Measurements from ENCODE around the gene GFOD1. TPM values are rescaled to one million over a fixed set of nuclear protein-coding genes. Genes with fewer than 3 reads are reported as not detected.
"Not testable (repeated sequence)": the region's sequence is repeated elsewhere in the genome, so short reads cannot be mapped to it uniquely, and the experiment has no call there.

The GFOD1 gene
- total RNA-seq, 1 experiment from 2014 or later = 1.8 TPM

DNA sequence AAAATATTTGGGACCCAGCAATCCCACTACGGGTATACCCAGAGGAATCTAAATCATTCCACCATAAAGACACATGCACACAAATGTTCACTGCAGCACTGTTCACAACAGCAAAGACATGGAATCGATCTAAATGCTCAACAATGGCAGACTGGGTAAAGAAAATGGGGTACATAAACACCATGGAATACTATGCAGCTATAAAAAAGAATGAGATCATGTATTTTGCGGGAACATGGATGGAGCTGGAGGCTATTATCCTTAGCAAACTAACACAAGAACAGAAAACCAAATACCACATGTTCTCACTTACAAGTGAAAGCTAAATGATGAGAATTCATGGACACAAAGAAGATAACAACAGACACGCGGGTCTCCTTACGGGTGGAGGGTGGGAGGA, 43.4 kb downstream of the GFOD1 start:
- not testable (repeated sequence) for DNase-seq (ENCODE audit: low read depth)

- DNase-seq (ENCODE audit: low read depth) = no peak
Measured at GRCh38 chr6:13441778-13442177, 45.6 kb downstream of the GFOD1 start.

DNA sequence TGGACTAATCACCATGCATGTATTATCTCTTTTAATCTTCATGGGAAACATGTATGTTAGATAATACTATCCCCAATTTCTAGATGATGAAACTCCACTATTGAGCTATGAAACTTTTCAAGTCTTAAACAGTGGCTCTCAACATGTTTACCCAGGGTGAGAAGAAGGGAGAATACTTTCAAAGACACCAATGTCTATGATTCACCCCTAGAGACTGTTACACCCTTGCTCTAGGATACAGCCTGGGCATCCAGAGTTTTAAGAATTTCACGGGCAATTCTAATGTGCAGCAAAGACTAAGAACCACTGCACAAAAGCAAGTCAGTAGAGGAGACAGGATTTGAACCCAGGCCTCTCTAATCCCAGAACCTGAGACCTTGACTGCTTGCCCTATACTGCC, 47.8 kb downstream of the GFOD1 start:
- no peak for DNase-seq (ENCODE audit: low read depth)

GRCh38 chr6:13438126-13438525, 49.3 kb downstream of the GFOD1 start:
- no peak for DNase-seq (ENCODE audit: low read depth)

- no peak for DNase-seq (ENCODE audit: low read depth)
Measured at GRCh38 chr6:13437218-13437996, 50.0 kb downstream of the GFOD1 start.

- peak; percentile 26 for DNase-seq (ENCODE audit: low read depth)
Measured at GRCh38 chr6:13436399-13437217, 50.8 kb downstream of the GFOD1 start.

- no peak for DNase-seq (ENCODE audit: low read depth)
Measured at GRCh38 chr6:13435477-13436246, 51.7 kb downstream of the GFOD1 start.

- no peak for DNase-seq (ENCODE audit: low read depth)
Measured at GRCh38 chr6:13434777-13435176, 52.6 kb downstream of the GFOD1 start.

GRCh38 chr6:13434135-13434775, 53.1 kb downstream of the GFOD1 start:
- not testable (repeated sequence) for DNase-seq (ENCODE audit: low read depth)

DNA sequence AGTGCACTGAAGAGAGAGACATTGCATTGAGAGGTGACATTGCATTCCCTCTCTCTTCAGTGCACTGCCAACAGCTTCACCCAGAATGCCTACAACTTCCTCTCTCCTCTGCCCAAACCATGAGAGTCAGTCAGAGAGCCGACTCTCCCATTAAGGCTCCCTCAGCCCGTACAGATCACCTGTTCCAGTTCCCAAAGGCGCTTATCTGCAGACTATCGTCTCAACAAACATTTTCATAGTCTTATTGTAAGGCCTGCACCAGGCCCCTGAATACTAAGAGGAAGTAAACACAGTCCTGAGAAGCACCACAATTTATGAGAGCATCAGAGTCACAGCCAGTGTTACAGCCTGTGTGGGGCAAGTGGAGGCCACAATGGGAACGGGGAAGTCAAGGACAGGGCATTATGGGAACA, 53.7 kb downstream of the GFOD1 start:
- no peak for DNase-seq (ENCODE audit: low read depth)

GRCh38 chr6:13432526-13433184, 54.7 kb downstream of the GFOD1 start:
- DNase-seq (ENCODE audit: low read depth) = no peak

- DNase-seq (ENCODE audit: low read depth) = peak; percentile 24
Measured at GRCh38 chr6:13431861-13432465, 55.4 kb downstream of the GFOD1 start.

DNA sequence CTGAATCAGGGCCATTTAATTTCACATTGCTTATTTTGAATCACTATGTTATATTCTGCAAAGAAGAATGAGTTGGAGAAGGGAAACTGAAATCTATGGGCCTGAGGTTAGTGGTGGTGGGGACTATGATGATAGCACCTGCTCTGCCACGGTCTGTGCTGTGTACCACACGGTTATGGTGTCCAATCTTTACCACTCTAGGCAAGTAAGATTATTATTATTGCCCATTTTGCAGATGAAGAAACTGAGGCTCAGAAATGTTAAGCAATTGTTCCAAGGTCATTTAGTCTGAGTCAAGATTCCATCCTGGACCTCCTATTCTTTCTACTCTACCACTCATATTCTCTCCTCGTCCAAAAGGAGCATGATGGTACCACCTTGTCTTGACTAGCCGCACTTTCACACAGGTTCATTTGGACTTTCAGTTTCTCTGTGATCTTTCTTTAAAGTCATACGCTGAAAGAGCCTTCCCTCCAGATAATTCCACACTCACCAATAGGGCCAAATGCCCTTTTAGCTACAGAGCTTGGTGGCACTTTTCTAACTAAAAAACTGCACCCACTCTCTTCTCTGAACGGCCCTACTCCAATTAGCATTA, 56.2 kb downstream of the GFOD1 start:
- no peak for DNase-seq (ENCODE audit: low read depth)

DNA sequence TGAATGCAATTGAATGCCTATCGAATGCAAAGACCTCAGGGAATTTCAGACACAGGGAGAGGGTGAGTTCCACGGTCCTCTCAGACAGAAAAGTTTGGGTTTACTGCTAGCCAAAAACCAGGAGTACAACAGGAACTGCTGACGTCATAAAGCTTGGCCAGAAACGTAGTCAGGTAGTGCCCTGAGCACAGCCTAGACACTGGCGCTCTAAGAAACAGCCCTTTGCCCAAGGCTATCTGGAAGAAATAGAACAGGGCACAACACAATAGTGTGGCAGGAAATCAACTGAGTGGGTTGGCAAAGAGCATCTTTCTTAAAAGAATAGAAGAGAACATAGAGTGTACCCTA, 58.0 kb downstream of the GFOD1 start:
- DNase-seq (ENCODE audit: low read depth) = no peak

GRCh38 chr6:13428583-13429405, 58.6 kb downstream of the GFOD1 start:
- DNase-seq (ENCODE audit: low read depth) = no peak

- no peak for DNase-seq (ENCODE audit: low read depth)
Measured at GRCh38 chr6:13427801-13428582, 59.4 kb downstream of the GFOD1 start.

DNA sequence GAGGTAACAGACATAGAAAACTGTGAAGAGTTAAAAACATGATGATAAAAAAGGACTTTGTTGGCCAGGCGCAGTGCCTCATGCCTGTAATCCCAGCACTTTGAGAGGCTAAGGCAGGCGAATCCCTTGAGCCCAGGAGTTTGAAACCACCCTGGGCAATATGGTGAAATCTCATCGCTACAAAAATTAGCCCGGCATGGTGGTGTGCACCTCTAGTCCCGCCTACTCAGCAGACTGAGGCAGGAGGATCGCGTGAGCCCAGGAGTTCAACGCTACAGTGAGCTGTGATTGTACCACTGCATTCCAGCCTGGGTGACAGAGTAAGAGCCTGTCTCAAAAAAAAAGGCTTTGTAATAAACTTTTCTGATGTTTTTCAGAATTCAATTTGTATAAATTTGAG, 60.1 kb downstream of the GFOD1 start:
- no peak for DNase-seq (ENCODE audit: low read depth)

Data from RPMI7951 (cell line).